Parathyroid adenoma (tissue), 2 donors: ENCODE data around the gene COL1A2.

Experiments
- H2AFZ ChIP-seq: fragments of 300-600 bp; sonication (generic); one replicate; pipeline ENCODE4 v1.7.0; 2017; ENCODE audit warnings: antibody characterized with exemption, mild to moderate bottlenecking
- H3K27ac ChIP-seq: fragments of 300-600 bp; sonication (generic); one replicate; pipeline ENCODE4 v1.7.0; 2017
- H3K27me3 ChIP-seq: fragments of 300-600 bp; sonication (generic); one replicate; pipeline ENCODE4 v1.7.0; 2017; ENCODE audit warnings: low read length; ENCODE audit not compliant: control insufficient read depth, insufficient read depth
- H3K36me3 ChIP-seq: fragments of 300-600 bp; sonication (generic); one replicate; pipeline ENCODE4 v1.7.0; 2017; ENCODE audit warnings: low read length; ENCODE audit not compliant: control insufficient read depth, insufficient read depth
- H3K4me1 ChIP-seq: fragments of 300-600 bp; sonication (generic); one replicate; pipeline ENCODE4 v1.7.0; 2017; ENCODE audit warnings: control low read depth
- H3K4me2 ChIP-seq: fragments of 300-600 bp; sonication (generic); one replicate; pipeline ENCODE4 v1.7.0; 2017; ENCODE audit warnings: low read length
- H3K4me3 ChIP-seq: fragments of 300-600 bp; sonication (generic); one replicate; pipeline ENCODE4 v1.7.0; 2017; ENCODE audit warnings: low read depth, low read length
- H3K79me2 ChIP-seq: fragments of 300-600 bp; sonication (generic); one replicate; pipeline ENCODE4 v1.7.0; 2017; ENCODE audit warnings: control low read depth
- H3K9ac ChIP-seq: fragments of 300-600 bp; sonication (generic); one replicate; pipeline ENCODE4 v1.7.0; 2017; ENCODE audit warnings: mild to moderate bottlenecking
- H3K9me3 ChIP-seq: fragments of 300-600 bp; sonication (generic); one replicate; pipeline ENCODE4 v1.7.0; 2017; ENCODE audit warnings: low read length; ENCODE audit not compliant: control insufficient read depth
- TF ChIP-seq, protein P1 (sequence below): fragments of 300-600 bp; sonication (generic); IDR thresholded peaks from one replicate; pipeline ENCODE4 v1.7.0; 2017; ENCODE audit warnings: antibody characterized with exemption, mild to moderate bottlenecking
- donor health status: primary hyperparathyroidism.

The COL1A2 gene

DNA sequence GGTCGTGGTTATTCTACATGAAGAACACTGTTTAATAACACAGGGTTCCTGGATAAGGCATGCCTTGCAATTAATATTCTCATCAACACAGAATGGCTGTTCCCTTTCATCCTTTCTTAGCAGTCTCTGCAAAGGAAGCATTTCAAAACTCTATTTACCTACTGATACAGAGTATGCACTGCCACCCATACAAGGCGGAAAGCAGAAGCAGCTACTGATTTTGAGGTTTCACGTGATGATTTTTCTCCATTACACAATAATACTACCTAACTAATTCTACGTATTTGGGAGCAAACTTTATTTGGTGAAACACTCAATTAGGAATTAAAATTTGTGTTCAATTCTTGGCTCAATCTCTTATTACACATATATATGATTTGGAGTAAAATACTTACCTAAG, 43.0 kb upstream of the COL1A2 start:
- Histone ChIP-seq H3K27ac (no peak overlapping the region), H2AFZ (no peak overlapping the region), H3K36me3 (no peaks in the 10 kb centered on the region), H3K79me2 (no peaks in the 10 kb centered on the region), H3K4me3 (no peak overlapping the region), H3K27me3 (no peaks in the 10 kb centered on the region), H3K9me3 (no peaks in the 10 kb centered on the region), H3K4me1 (peaks cover 5% of the 10 kb centered on the region), H3K9ac (no peak overlapping the region), H3K4me2 (no peak overlapping the region)
- TF ChIP-seq, protein P1, sequence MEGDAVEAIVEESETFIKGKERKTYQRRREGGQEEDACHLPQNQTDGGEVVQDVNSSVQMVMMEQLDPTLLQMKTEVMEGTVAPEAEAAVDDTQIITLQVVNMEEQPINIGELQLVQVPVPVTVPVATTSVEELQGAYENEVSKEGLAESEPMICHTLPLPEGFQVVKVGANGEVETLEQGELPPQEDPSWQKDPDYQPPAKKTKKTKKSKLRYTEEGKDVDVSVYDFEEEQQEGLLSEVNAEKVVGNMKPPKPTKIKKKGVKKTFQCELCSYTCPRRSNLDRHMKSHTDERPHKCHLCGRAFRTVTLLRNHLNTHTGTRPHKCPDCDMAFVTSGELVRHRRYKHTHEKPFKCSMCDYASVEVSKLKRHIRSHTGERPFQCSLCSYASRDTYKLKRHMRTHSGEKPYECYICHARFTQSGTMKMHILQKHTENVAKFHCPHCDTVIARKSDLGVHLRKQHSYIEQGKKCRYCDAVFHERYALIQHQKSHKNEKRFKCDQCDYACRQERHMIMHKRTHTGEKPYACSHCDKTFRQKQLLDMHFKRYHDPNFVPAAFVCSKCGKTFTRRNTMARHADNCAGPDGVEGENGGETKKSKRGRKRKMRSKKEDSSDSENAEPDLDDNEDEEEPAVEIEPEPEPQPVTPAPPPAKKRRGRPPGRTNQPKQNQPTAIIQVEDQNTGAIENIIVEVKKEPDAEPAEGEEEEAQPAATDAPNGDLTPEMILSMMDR = no peak

DNA sequence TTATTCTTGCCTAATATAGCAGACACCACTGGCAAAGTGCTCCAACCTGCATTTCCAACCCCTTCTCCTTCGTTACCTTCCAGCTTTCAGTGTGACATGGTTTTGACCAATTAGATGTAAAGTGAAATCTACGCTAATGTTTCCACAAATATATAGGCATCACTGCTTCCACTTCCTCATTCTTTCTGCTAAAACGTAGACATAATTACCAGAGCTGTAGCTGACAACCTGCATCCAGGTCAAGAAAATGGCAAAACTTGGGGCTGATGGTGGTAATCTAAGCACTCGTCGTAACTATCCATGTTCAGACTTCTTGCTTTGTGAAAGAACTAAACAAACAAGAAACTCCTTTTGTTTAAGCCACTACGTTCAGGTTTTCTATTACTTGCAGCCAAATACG, 41.8 kb upstream of the COL1A2 start:
- Histone ChIP-seq H3K9ac (no peak overlapping the region), H3K4me1 (peaks cover 5% of the 10 kb centered on the region), H3K27me3 (no peaks in the 10 kb centered on the region), H3K27ac (no peak overlapping the region), H3K4me2 (no peak overlapping the region), H3K79me2 (no peaks in the 10 kb centered on the region), H2AFZ (no peak overlapping the region), H3K4me3 (no peak overlapping the region), H3K36me3 (no peaks in the 10 kb centered on the region), H3K9me3 (no peaks in the 10 kb centered on the region)
- TF ChIP-seq, protein P1 = no peak

DNA sequence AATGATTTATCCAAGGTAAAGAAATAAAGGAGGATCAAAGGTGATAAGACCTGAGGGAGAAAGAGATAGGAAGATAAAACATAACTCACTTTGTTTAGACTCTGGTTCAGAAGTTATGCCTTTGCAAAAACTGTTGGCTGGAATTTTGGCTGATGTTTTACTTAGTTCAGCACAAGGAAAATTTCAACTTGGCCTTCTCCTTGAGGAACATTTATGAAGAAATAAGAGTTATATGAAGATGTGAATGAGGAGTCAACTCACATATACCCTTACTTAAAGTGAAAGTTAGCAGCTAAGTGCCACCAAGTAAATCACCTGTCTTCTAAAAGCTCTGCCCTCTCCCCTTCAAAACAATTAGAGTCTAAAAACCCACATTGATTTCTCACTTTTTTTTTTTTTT, 39.7 kb upstream of the COL1A2 start:
- Histone ChIP-seq H3K4me1 (peaks cover 5% of the 10 kb centered on the region), H3K36me3 (no peaks in the 10 kb centered on the region), H3K27ac (peak overlapping the region; percentile 34), H3K4me2 (no peak overlapping the region), H3K4me3 (no peak overlapping the region), H3K79me2 (no peaks in the 10 kb centered on the region), H3K9me3 (no peaks in the 10 kb centered on the region), H3K27me3 (no peaks in the 10 kb centered on the region), H2AFZ (peak overlapping the region; percentile 41), H3K9ac (no peak overlapping the region)
- TF ChIP-seq, protein P1 = no peak

DNA sequence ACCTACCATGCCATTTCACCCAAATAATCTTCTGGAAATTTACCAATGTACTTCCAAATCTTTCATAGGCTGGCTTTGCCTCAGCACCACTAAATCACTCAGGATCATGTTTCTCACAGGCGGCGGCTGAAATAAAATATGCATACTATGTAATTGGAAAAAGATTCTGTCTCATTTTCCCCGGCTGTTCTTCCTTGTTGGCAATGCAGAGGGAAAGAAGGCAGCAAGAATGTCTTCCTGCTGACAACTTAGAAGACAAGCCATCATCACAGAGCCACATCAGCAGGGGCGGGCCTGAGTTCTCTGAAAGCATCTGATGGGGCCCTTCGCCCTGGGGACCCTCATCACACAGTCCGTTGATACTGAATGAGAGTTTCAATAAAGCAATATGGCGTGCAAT, 39.2 kb upstream of the COL1A2 start:
- Histone ChIP-seq H3K4me1 (peaks cover 5% of the 10 kb centered on the region), H3K4me3 (no peak overlapping the region), H3K27me3 (no peaks in the 10 kb centered on the region), H3K9me3 (no peaks in the 10 kb centered on the region), H3K27ac (peak overlapping the region; percentile 34), H2AFZ (peak overlapping the region; percentile 27), H3K9ac (no peak overlapping the region), H3K4me2 (no peak overlapping the region), H3K79me2 (no peaks in the 10 kb centered on the region), H3K36me3 (no peaks in the 10 kb centered on the region)
- TF ChIP-seq, protein P1 = no peak

DNA sequence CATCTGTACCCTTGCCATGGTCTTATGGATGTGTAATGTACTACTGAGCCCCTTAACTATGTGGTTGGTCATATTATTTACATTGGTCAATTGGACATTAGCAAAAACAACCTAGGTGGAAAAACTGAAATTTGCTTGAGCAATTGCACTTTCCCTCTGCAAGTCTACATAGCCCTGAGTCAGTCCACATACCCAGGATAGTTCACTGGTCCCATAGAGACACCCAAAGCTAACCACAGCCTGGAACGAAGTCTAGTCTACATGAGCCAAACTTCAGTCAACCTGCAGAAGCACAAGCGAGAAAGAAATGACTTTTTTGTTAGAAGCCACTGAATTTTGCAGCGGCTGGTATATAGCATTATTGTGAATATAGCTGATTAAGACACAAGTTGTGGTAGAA, 37.6 kb upstream of the COL1A2 start:
- TF ChIP-seq, protein P1 = no peak

More for the DNA sequence above, 37.6 kb upstream of the COL1A2 start:
- H3K27ac ChIP-seq = no peak overlapping the region
- no peak overlapping the region for H3K4me2 ChIP-seq
- H2AFZ ChIP-seq = peak overlapping the region; percentile 56
- no peak overlapping the region for H3K4me3 ChIP-seq
- H3K9me3 ChIP-seq = no peaks in the 10 kb centered on the region
- no peaks in the 10 kb centered on the region for H3K36me3 ChIP-seq
- H3K9ac ChIP-seq = no peak overlapping the region
- H3K27me3 ChIP-seq = no peaks in the 10 kb centered on the region
- peaks cover 5% of the 10 kb centered on the region for H3K4me1 ChIP-seq
- H3K79me2 ChIP-seq = no peaks in the 10 kb centered on the region
